ENCODE results near the gene CORO1C. TPM values are rescaled to one million over a fixed set of nuclear protein-coding genes. Genes with fewer than 3 reads are reported as not detected.

CORO1C gene
- total RNA-seq, 4 donors from 2014 or later, result 277 to 473 (median 342) TPM

GRCh38 chr12:108627134-108627920, 104.0 kb downstream of the CORO1C start:
- 82 to 92% methylated on average over 5 to 6 of the region's 8 CpGs for WGBS, 2 donors (ENCODE audit: low coverage in 1 of 2)
- peaks cover 5% of the 10 kb centered on the region for H3K27me3 ChIP-seq
- no peaks in the 10 kb centered on the region for H3K36me3 ChIP-seq
- TF ChIP-seq EP300 (IDR thresholded peaks at IDR 0.05), result no peak
- no peak for TF ChIP-seq POLR2AphosphoS5 (IDR thresholded peaks at IDR 0.05)
- no peak for TF ChIP-seq POLR2A (IDR thresholded peaks at IDR 0.05)
- TF ChIP-seq, protein P1, sequence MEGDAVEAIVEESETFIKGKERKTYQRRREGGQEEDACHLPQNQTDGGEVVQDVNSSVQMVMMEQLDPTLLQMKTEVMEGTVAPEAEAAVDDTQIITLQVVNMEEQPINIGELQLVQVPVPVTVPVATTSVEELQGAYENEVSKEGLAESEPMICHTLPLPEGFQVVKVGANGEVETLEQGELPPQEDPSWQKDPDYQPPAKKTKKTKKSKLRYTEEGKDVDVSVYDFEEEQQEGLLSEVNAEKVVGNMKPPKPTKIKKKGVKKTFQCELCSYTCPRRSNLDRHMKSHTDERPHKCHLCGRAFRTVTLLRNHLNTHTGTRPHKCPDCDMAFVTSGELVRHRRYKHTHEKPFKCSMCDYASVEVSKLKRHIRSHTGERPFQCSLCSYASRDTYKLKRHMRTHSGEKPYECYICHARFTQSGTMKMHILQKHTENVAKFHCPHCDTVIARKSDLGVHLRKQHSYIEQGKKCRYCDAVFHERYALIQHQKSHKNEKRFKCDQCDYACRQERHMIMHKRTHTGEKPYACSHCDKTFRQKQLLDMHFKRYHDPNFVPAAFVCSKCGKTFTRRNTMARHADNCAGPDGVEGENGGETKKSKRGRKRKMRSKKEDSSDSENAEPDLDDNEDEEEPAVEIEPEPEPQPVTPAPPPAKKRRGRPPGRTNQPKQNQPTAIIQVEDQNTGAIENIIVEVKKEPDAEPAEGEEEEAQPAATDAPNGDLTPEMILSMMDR (IDR thresholded peaks at IDR 0.05), result no peak
- no peak overlapping the region for H3K4me3 ChIP-seq
- peaks cover 0 to 16% (median 13%) of the 10 kb centered on the region in 3 donors for H3K4me1 ChIP-seq
- no peaks in the 10 kb centered on the region for H3K9me3 ChIP-seq
- no peak overlapping the region for H3K27ac ChIP-seq
- no peak for ATAC-seq

GRCh38 chr12:108625228-108625627, 106.1 kb downstream of the CORO1C start:
- Histone ChIP-seq H3K27ac (no peak overlapping the region), H3K36me3 (no peaks in the 10 kb centered on the region), H3K4me3 (no peak overlapping the region), H3K4me1 (peaks cover 0 to 18% (median 11%) of the 10 kb centered on the region in 3 donors), H3K27me3 (no peaks in the 10 kb centered on the region), H3K9me3 (no peaks in the 10 kb centered on the region)
- no peak for ATAC-seq
- 45 to 74% methylated on average over 3 of the region's 3 CpGs for WGBS, 2 donors (ENCODE audit: low coverage in 1 of 2)
- TF ChIP-seq EP300 (IDR thresholded peaks at IDR 0.05) (no peak), POLR2AphosphoS5 (IDR thresholded peaks at IDR 0.05) (no peak), POLR2A (IDR thresholded peaks at IDR 0.05) (no peak)
- TF ChIP-seq, protein P1 (IDR thresholded peaks at IDR 0.05), result no peak

DNA sequence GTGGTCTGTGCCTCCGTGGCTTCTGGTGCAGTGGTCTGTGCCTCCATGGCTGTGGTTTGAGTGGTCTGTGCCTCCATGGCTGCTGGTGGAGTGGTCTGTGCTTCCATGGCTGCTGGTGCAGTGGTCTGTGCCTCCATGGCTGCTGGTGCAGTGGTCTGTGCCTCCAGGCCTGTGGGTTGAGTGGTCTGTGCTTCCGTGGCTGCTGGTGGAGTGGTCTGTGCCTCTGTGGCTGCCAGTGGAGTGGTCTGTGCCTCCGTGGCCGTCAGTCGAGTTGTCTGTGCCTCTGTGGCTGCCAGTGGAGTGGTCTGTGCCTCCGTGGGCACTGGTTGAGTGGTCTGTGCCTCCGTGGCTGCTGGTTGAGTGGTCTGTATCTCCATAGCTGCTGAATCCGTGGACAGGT, 107.7 kb downstream of the CORO1C start:
- Histone ChIP-seq H3K36me3 (no peaks in the 10 kb centered on the region), H3K27me3 (no peaks in the 10 kb centered on the region), H3K4me3 (no peak overlapping the region), H3K27ac (no peak overlapping the region), H3K9me3 (no peaks in the 10 kb centered on the region), H3K4me1 (peaks cover 0 to 10% (median 0%) of the 10 kb centered on the region in 3 donors)
- no peak for ATAC-seq
- no CpG with 5 or more reads among the region's 8 CpGs for WGBS, 2 donors (ENCODE audit: low coverage in 1 of 2)
- TF ChIP-seq POLR2AphosphoS5 (IDR thresholded peaks at IDR 0.05), result no peak
- TF ChIP-seq POLR2A (IDR thresholded peaks at IDR 0.05), result no peak

DNA sequence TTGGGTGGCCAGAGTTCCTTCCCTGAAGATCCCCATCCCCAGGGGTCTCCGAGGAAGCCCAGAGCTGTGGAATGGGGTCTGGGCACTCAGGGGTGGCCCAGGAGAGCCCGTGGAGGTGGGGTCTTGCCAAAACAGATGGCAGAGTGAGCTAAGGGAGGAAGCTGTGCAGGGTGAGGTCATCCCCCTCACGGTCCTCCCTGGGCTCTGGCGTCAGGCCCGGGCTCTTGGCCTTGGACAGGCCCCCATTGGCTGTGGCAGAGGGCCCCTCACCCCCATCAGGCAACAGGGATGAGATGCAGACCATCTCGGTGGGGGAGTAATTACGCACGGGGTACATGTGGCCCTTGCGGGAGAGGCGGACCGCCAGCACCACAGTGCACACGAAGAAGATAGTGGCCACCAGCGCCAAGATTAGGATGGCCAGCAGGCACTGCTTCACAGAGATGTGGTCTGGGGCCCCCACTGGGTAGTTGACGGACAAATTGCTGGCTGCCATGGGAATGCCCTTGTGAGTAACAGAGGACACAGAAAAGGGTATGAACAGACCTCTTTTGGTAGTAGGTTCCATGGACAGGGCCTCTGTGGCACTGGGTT, 108.3 kb downstream of the CORO1C start:
- TF ChIP-seq EP300 (IDR thresholded peaks at IDR 0.05) (no peak), POLR2A (IDR thresholded peaks at IDR 0.05) (no peak), POLR2AphosphoS5 (IDR thresholded peaks at IDR 0.05) (no peak)
- TF ChIP-seq, protein P1 (IDR thresholded peaks at IDR 0.05), result no peak
- Histone ChIP-seq H3K27ac (no peak overlapping the region), H3K9me3 (no peaks in the 10 kb centered on the region), H3K4me1 (peaks cover 0 to 16% (median 4%) of the 10 kb centered on the region in 3 donors), H3K36me3 (no peaks in the 10 kb centered on the region), H3K4me3 (no peak overlapping the region), H3K27me3 (no peaks in the 10 kb centered on the region)
- WGBS, 2 donors (ENCODE audit: low coverage in 1 of 2), result 92 to 96% methylated on average over 4 to 8 of the region's 14 CpGs
- ATAC-seq, result no peak

DNA sequence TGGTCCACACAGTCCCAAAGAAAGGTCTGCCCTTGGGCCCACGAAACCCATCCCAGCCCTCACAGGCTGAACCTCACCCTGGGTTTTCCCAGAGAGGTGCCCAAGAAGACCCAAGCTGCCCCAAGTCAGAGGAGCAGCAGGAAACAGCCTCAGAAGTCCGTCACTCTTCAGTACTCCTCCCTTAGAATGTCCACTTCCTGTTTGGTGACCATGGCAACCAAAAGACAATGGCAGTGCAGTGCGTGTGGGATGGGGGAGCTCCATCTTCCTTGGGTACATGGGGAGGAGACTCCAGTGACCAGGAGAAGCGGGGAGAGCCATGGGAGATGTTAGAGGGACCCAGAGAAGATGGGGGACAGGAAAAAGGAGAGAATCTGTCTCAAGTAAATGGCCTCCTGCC, 108.9 kb downstream of the CORO1C start:
- Histone ChIP-seq H3K4me3 (no peak overlapping the region), H3K9me3 (no peaks in the 10 kb centered on the region), H3K4me1 (peaks cover 0 to 21% (median 6%) of the 10 kb centered on the region in 3 donors), H3K27ac (no peak overlapping the region), H3K27me3 (no peaks in the 10 kb centered on the region), H3K36me3 (no peaks in the 10 kb centered on the region)
- WGBS, 2 donors (ENCODE audit: low coverage in 1 of 2), result 56% methylated on average over 3 of the region's 4 CpGs; no CpG with 5 or more reads in 1 of the 2 donors
- peak; percentile 60 for ATAC-seq
- TF ChIP-seq, protein P1 (IDR thresholded peaks at IDR 0.05), result no peak
- TF ChIP-seq POLR2A (IDR thresholded peaks at IDR 0.05) (no peak), EP300 (IDR thresholded peaks at IDR 0.05) (no peak), POLR2AphosphoS5 (IDR thresholded peaks at IDR 0.05) (no peak)

Data from gastroesophageal sphincter (tissue), 4 donors.